Keratinocyte (primary cell): ENCODE measurements around the gene ATP6V0D1. TPM values are rescaled to one million over a fixed set of nuclear protein-coding genes. Genes with fewer than 3 reads are reported as not detected.

Experiments
- DNase-seq: peaks from one replicate; pipeline ENCODE4 v3.0.0-alpha.2; 2011; ENCODE audit warnings: low read depth, missing footprints, low spot score
- FAIRE-seq: peaks from 2 replicates; lab custom pipeline; 2011; peaks lifted over from hg19 to GRCh38; lab: Jason Lieb, UNC
- H2AFZ ChIP-seq: 2 replicates; pipeline ENCODE4 v1.6.0; 2012; ENCODE audit warnings: low read length, control low read depth, inconsistent platforms; ENCODE audit not compliant: control insufficient read depth
- H3K27ac ChIP-seq: 2 replicates; pipeline ENCODE4 v1.5.1; 2011; ENCODE audit warnings: low read length; ENCODE audit not compliant: control insufficient read depth, insufficient read depth
- H3K27me3 ChIP-seq: 3 replicates; pipeline ENCODE4 v1.6.0; 2011; ENCODE audit warnings: low read length; ENCODE audit not compliant: control insufficient read depth, insufficient read depth; ENCODE audit errors: extremely low read depth
- H3K36me3 ChIP-seq, 2 experiments: 2 replicates in 1 of 2; 3 replicates in 1 of 2; pipeline ENCODE4 v1.5.1; 2011; ENCODE audit warnings: low read length in 2 of 2, mild to moderate bottlenecking in 1 of 2; ENCODE audit not compliant: control insufficient read depth in 2 of 2, insufficient read depth in 2 of 2; ENCODE audit errors: extremely low read depth in 1 of 2
- H3K4me1 ChIP-seq: 3 replicates; pipeline ENCODE4 v1.5.1; 2011; ENCODE audit warnings: low read length; ENCODE audit not compliant: control insufficient read depth, insufficient read depth; ENCODE audit errors: extremely low read depth
- H3K4me2 ChIP-seq: 3 replicates; pipeline ENCODE4 v1.6.0; 2011; ENCODE audit warnings: low read depth, low read length; ENCODE audit not compliant: control insufficient read depth, insufficient read depth; ENCODE audit errors: extremely low read depth
- H3K4me3 ChIP-seq, 3 experiments: fragments of 200-600 bp in 1 of 3; sonication (generic) in 1 of 3; 2 replicates in 2 of 3; 3 replicates in 1 of 3; pipeline ENCODE4 v1.5.1; 2011 to 2016; ENCODE audit warnings: low read length in 3 of 3, mild to moderate bottlenecking in 3 of 3, control low read depth in 2 of 3, inconsistent platforms in 1 of 3, low read depth in 1 of 3, mixed read lengths in 1 of 3, mixed run types in 1 of 3, moderate library complexity in 1 of 3; ENCODE audit not compliant: control insufficient read depth in 2 of 3, insufficient read depth in 2 of 3; ENCODE audit errors: extremely low read depth in 1 of 3
- H3K79me2 ChIP-seq: 2 replicates; pipeline ENCODE4 v1.6.0; 2012; ENCODE audit warnings: low read length; ENCODE audit not compliant: control insufficient read depth, insufficient read depth
- H3K9ac ChIP-seq: 3 replicates; pipeline ENCODE4 v1.6.0; 2011; ENCODE audit warnings: low read length; ENCODE audit not compliant: control insufficient read depth, insufficient read depth; ENCODE audit errors: extremely low read depth
- H3K9me1 ChIP-seq: 3 replicates; pipeline ENCODE4 v1.6.0; 2011; ENCODE audit warnings: low read length; ENCODE audit not compliant: control insufficient read depth, insufficient read depth; ENCODE audit errors: extremely low read depth
- H3K9me3 ChIP-seq: 2 replicates; pipeline ENCODE4 v1.5.1; 2012; ENCODE audit warnings: low read depth, low read length; ENCODE audit not compliant: control insufficient read depth
- H4K20me1 ChIP-seq: 3 replicates; pipeline ENCODE4 v1.6.0; 2011; ENCODE audit warnings: low read length; ENCODE audit not compliant: control insufficient read depth, insufficient read depth; ENCODE audit errors: extremely low read depth
- EZH2 ChIP-seq: IDR thresholded peaks from one replicate; pipeline ENCODE4 v1.6.1; 2012; ENCODE audit warnings: inconsistent platforms, mild to moderate bottlenecking, low read length, moderate library complexity
- dilution Hi-C: fragments of 300-500 bp; cut with MboI; formaldehyde crosslinking; loops from one replicate; pipeline ENCODE4 v1.7.0; 2020; ENCODE audit warnings: low sequenced_read_pairs; ENCODE audit not compliant: extremely low pct_ligation_motif_present
- polyA plus RNA-seq, 5 experiments: library from polyadenylated mRNA; depleted of rRNA in 3 of 5; stranded (reverse) in 3 of 5; stranded (forward) in 1 of 5; unstranded in 1 of 5; fragments of >200 nt; gene quantifications; 1 replicate in 1 of 5; 2 replicates in 3 of 5; 3 replicates in 1 of 5; pipeline versions ENCODE4 v1.2.1 to v1.2.3, GENCODE V29; 2011 to 2012; ENCODE audit warnings: missing spikeins in 2 of 5, low read depth in 1 of 5, low replicate concordance in 1 of 5
- TF ChIP-seq, protein P1 (sequence below), 3 experiments: IDR thresholded peaks in 1 of 3; conservative IDR thresholded peaks in 1 of 3; optimal IDR thresholded peaks in 1 of 3; 2 replicates in 2 of 3; 3 replicates in 1 of 3; pipeline versions ENCODE3 to v1.5.1; 2011; ENCODE audit warnings: low read length in 3 of 3, mild to moderate bottlenecking in 3 of 3, moderate library complexity in 2 of 3, control low read depth in 1 of 3, inconsistent platforms in 1 of 3; ENCODE audit not compliant: insufficient read depth in 2 of 3; ENCODE audit errors: extremely low read depth in 1 of 3

Gene ATP6V0D1
- polyA plus RNA-seq, 1 donor (not counting 4 experiments of a cell fraction or from before 2014, with no cell fraction given): 97.1 TPM

DNA sequence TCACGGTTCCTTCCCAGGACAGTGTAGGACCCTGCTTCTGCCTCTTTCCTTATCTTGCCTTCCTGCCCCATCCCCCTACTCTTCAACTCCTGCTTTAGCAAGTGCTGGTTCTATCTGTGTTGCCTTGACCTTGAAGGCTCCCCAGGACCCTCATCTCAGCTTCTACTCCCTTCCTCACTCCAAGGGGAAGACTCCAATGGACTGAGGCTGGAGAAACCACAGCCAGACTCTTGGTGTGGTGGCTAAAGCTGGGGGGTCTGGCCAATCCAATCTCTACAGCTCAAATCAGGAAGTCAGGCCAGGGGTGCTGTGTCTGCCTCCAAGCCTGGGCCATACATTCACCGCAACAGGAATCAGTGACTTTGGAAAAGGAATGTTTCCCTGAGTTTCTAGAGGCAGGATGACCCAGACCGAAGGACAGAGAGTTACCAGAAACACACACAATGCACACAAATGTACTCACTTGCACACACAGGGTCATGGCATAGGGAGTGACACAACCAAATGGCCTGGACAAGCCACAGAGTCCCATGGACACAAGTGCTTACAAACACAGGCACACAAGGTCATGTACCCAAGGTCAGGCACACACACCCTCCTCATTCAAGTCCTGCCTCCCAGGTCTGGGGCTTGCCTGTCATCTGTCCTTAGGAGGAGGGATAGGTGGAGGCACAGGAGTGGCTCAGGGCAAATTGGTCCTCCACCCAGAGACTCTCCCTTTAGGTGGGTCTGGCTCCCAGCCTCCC, 51.7 kb downstream of the ATP6V0D1 start:
- H2AFZ ChIP-seq: no peak overlapping the region
- H3K79me2 ChIP-seq: no peaks in the 10 kb centered on the region
- TF ChIP-seq, protein P1, sequence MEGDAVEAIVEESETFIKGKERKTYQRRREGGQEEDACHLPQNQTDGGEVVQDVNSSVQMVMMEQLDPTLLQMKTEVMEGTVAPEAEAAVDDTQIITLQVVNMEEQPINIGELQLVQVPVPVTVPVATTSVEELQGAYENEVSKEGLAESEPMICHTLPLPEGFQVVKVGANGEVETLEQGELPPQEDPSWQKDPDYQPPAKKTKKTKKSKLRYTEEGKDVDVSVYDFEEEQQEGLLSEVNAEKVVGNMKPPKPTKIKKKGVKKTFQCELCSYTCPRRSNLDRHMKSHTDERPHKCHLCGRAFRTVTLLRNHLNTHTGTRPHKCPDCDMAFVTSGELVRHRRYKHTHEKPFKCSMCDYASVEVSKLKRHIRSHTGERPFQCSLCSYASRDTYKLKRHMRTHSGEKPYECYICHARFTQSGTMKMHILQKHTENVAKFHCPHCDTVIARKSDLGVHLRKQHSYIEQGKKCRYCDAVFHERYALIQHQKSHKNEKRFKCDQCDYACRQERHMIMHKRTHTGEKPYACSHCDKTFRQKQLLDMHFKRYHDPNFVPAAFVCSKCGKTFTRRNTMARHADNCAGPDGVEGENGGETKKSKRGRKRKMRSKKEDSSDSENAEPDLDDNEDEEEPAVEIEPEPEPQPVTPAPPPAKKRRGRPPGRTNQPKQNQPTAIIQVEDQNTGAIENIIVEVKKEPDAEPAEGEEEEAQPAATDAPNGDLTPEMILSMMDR (optimal IDR thresholded peaks at IDR 0.05 in 1 of 3, IDR thresholded peaks at IDR 0.05 in 1 of 3, conservative IDR thresholded peaks at IDR 0.05 in 1 of 3; ENCODE audit: extremely low read depth in 1 of 3, insufficient read depth in 2 of 3, low read length in 3 of 3): no peak
- TF ChIP-seq EZH2: no peak
- H3K4me2 ChIP-seq: no peak overlapping the region
- H3K9me3 ChIP-seq: no peaks in the 10 kb centered on the region
- no peak overlapping the region for H3K9ac ChIP-seq
- peaks cover 7% of the 10 kb centered on the region for H4K20me1 ChIP-seq
- no peak overlapping the region for H3K4me3 ChIP-seq
- H3K4me1 ChIP-seq: peaks cover 12% of the 10 kb centered on the region
- H3K9me1 ChIP-seq: no peaks in the 10 kb centered on the region
- peaks cover 32% of the 10 kb centered on the region for H3K27me3 ChIP-seq
- no peaks in the 10 kb centered on the region for H3K36me3 ChIP-seq
- no peak overlapping the region for H3K27ac ChIP-seq
- no peak for DNase-seq
- FAIRE-seq: no peak
- dilution Hi-C loops: no loop called here

DNA sequence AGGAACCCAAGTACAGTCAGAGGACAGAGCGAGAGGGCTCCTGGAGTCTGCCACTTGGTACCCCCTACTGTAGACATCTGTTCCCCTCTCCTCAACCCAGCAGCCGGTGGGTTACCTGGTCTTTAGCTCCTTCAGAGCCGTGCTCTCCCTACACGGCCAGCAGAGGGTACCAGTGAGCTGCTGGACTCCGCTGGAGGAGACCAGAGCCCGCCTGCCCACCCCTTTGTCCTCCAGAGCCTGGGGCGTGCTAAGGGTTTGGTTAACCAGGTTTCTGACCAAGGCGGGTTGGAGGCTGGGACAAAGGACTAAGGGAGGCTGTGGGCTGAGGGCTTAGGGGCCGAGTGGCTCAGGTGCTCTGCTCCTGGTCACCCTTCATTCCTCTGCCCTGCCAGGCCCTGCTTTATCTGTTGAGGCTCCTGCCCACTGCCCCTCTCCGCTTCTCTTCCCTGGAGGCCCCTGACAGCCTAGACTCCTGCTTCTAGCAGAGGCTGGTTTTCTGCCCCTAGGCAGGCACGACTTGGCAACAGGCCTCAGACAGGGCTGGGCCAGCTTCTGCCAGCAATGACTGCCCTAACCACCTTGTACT, 52.7 kb downstream of the ATP6V0D1 start:
- Histone ChIP-seq H4K20me1 (peaks cover 7% of the 10 kb centered on the region), H3K4me3 (no peak overlapping the region), H2AFZ (no peak overlapping the region), H3K9ac (no peak overlapping the region), H3K79me2 (no peaks in the 10 kb centered on the region), H3K27me3 (peaks cover 34% of the 10 kb centered on the region), H3K4me1 (peaks cover 12% of the 10 kb centered on the region), H3K27ac (no peak overlapping the region), H3K9me1 (no peaks in the 10 kb centered on the region), H3K36me3 (no peaks in the 10 kb centered on the region), H3K4me2 (no peak overlapping the region), H3K9me3 (no peaks in the 10 kb centered on the region)
- FAIRE-seq (no peak), DNase-seq (no peak)
- TF ChIP-seq EZH2: no peak
- TF ChIP-seq, protein P1 (optimal IDR thresholded peaks at IDR 0.05 in 1 of 3, IDR thresholded peaks at IDR 0.05 in 1 of 3, conservative IDR thresholded peaks at IDR 0.05 in 1 of 3; ENCODE audit: extremely low read depth in 1 of 3, insufficient read depth in 2 of 3, low read length in 3 of 3): peak; percentile 84 to 95 (median 90)
- dilution Hi-C loops: no loop called here
